ENCODE data around the gene MOGAT1. TPM values are rescaled to one million over a fixed set of nuclear protein-coding genes. Genes with fewer than 3 reads are reported as not detected.

MOGAT1 gene
- not detected in 2 replicates for total RNA-seq

DNA sequence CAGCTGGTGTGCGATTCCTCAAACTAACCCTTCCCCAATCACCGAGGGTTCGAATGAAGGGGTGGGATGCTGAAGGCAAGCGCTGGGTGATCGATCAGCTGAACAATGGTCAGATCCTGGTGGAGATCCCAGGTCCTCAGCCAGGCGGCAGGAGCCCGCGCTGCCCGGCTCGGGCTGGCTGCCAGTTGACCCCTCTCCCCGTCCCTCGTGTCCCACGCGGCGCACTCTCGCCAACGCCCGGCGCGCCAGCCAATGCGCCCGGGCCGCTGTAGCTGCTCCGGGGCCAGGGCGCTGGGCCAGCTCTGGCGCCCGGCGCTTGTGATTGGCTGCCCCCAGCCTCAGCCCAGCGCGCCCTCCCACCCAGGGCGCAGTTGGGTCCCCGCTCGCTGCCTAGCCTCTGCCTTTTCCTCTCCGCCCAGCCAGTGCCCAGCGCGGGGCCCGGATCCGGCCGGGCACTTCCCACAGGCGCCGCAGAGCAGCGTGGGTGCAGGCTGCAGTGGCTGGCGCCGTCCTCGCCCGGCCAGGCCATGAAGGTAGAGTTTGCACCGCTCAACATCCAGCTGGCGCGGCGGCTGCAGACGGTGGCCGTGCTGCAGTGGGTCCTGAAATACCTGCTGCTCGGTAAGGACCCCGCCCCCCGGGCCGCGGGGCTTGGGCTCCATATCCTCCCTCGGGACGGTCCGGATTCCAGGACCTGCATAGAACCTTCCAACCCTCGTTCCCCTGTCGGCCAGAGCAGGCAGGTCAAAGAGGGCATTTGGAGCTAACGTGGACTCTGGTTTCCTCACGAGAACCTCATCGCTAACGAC lies at the start of gene MOGAT1:
Gene MOGAT1 (plus strand): TSS at position 400 of the 809 bp plus-strand sequence. CDS start 128 bp downstream, at position 528.

GRCh38 chr2:222655787-222656525 lies 15.5 kb upstream of the MOGAT1 start, which contains the start of gene FARSB:
Gene FARSB (minus strand): TSS chr2:222656092. CDS start chr2:222656073, 19 bp downstream.

Other genes starting within 250 kb of the MOGAT1 start
- gene SGPP2, start 247.1 kb upstream of the MOGAT1 start, total RNA-seq, result not detected in 2 replicates
- 21.4 and 24.8 TPM in 2 replicates for gene FARSB, start 15.6 kb upstream of the MOGAT1 start, total RNA-seq
- 112 and 122 TPM in 2 replicates for gene ACSL3, start 189.4 kb downstream of the MOGAT1 start, total RNA-seq